GM19328 (cell line): Measurements from ENCODE around the gene NPC2.

ENCODE experiments used
- ATAC-seq: cut with Tn5 transposase; IDR thresholded peaks from one replicate; pipeline ENCODE4 v1.9.1; 2021; ENCODE audit warnings: mild to moderate bottlenecking, moderate library complexity; ENCODE audit not compliant: unreplicated experiment

NPC2 gene

GRCh38 chr14:74503291-74503937 lies 10.3 kb upstream of the NPC2 start:
- no peak for ATAC-seq

- no peak for ATAC-seq
These were observed 9.3 kb upstream of the NPC2 start for GRCh38 chr14:74502236-74503019.

GRCh38 chr14:74501691-74502090 lies 8.6 kb upstream of the NPC2 start:
- ATAC-seq: no peak

GRCh38 chr14:74501135-74501614 lies 8.1 kb upstream of the NPC2 start:
- no peak for ATAC-seq

GRCh38 chr14:74500417-74501134 lies 7.5 kb upstream of the NPC2 start:
- ATAC-seq: no peak

GRCh38 chr14:74495356-74495755 lies 2.3 kb upstream of the NPC2 start:
- ATAC-seq: no peak

- peak; percentile 87 for ATAC-seq
These were observed 497 bp upstream of the NPC2 start, which contains the start of gene ISCA2 for GRCh38 chr14:74493343-74494261. TSS of gene ISCA2 (plus strand) at chr14:74493765. CDS start at chr14:74493775, 10 bp downstream.

GRCh38 chr14:74491956-74492775 lies 939 bp downstream of the NPC2 start:
- ATAC-seq: no peak

- ATAC-seq: no peak
These were observed 2.6 kb downstream of the NPC2 start for GRCh38 chr14:74490486-74490885.

- ATAC-seq: no peak
These were observed 4.2 kb downstream of the NPC2 start for GRCh38 chr14:74488786-74489397.

- ATAC-seq: no peak
These were observed 6.9 kb downstream of the NPC2 start for GRCh38 chr14:74486164-74486563.

- ATAC-seq: no peak
These were observed 9.8 kb downstream of the NPC2 start for GRCh38 chr14:74483321-74483720.

GRCh38 chr14:74482571-74482970 lies 10.5 kb downstream of the NPC2 start:
- ATAC-seq: no peak

GRCh38 chr14:74480046-74480445 lies 13.1 kb downstream of the NPC2 start:
- no peak for ATAC-seq

GRCh38 chr14:74478996-74479635 lies 14.0 kb downstream of the NPC2 start:
- ATAC-seq: no peak

GRCh38 chr14:74476607-74477006 lies 16.5 kb downstream of the NPC2 start:
- no peak for ATAC-seq

GRCh38 chr14:74476107-74476506 lies 17.0 kb downstream of the NPC2 start:
- no peak for ATAC-seq

GRCh38 chr14:74475678-74476077 lies 17.4 kb downstream of the NPC2 start:
- ATAC-seq: no peak

- no peak for ATAC-seq
These were observed 18.7 kb downstream of the NPC2 start for GRCh38 chr14:74474376-74474775.
